ENCODE data around the gene ASXL3. TPM values are rescaled to one million over a fixed set of nuclear protein-coding genes. Genes with fewer than 3 reads are reported as not detected.

Gene ASXL3
- 0.18 and 0.29 TPM in 2 replicates for total RNA-seq (2014; rRNA removed; shearing (Covaris generic))

- DNase-seq (ENCODE audit: low read depth), result peak; percentile 34
These were observed at the start of gene ASXL3 for GRCh38 chr18:33577685-33578517. TSS of gene ASXL3 (plus strand) at chr18:33578219. CDS start at chr18:33578632, 413 bp downstream.

- DNase-seq (ENCODE audit: low read depth), result no peak
These were observed 45.0 kb upstream of the ASXL3 start for GRCh38 chr18:33532978-33533377.

GRCh38 chr18:33536904-33537303, 41.1 kb upstream of the ASXL3 start:
- no peak for DNase-seq (ENCODE audit: low read depth)

- no peak for DNase-seq (ENCODE audit: low read depth)
These were observed 39.5 kb upstream of the ASXL3 start for GRCh38 chr18:33538418-33539042.

GRCh38 chr18:33540392-33540791, 37.6 kb upstream of the ASXL3 start:
- DNase-seq (ENCODE audit: low read depth), result peak; percentile 2

- no peak for DNase-seq (ENCODE audit: low read depth)
These were observed 36.7 kb upstream of the ASXL3 start for GRCh38 chr18:33541316-33541715.

- DNase-seq (ENCODE audit: low read depth), result no peak
These were observed 21.2 kb upstream of the ASXL3 start for GRCh38 chr18:33556846-33557245.

GRCh38 chr18:33557706-33558105, 20.3 kb upstream of the ASXL3 start:
- no peak for DNase-seq (ENCODE audit: low read depth)

GRCh38 chr18:33558529-33558928, 19.5 kb upstream of the ASXL3 start:
- DNase-seq (ENCODE audit: low read depth), result no peak

- DNase-seq (ENCODE audit: low read depth), result no peak
These were observed 17.2 kb upstream of the ASXL3 start for GRCh38 chr18:33560686-33561370.

- DNase-seq (ENCODE audit: low read depth), result no peak
These were observed 15.3 kb upstream of the ASXL3 start for GRCh38 chr18:33562741-33563140.

GRCh38 chr18:33567705-33568104, 10.3 kb upstream of the ASXL3 start:
- no peak for DNase-seq (ENCODE audit: low read depth)

- no peak for DNase-seq (ENCODE audit: low read depth)
These were observed 5.8 kb upstream of the ASXL3 start for GRCh38 chr18:33571998-33572787.

- no peak for DNase-seq (ENCODE audit: low read depth)
These were observed 4.8 kb upstream of the ASXL3 start for GRCh38 chr18:33573193-33573592.

- no peak for DNase-seq (ENCODE audit: low read depth)
These were observed 2.6 kb upstream of the ASXL3 start for GRCh38 chr18:33575451-33575850.

- DNase-seq (ENCODE audit: low read depth), result no peak
These were observed 896 bp upstream of the ASXL3 start for GRCh38 chr18:33576999-33577646.

- DNase-seq (ENCODE audit: low read depth), result peak; percentile 16
These were observed 714 bp downstream of the ASXL3 start for GRCh38 chr18:33578518-33579348.

- DNase-seq (ENCODE audit: low read depth), result no peak
These were observed 1.6 kb downstream of the ASXL3 start for GRCh38 chr18:33579349-33580215.

GRCh38 chr18:33580546-33580945, 2.5 kb downstream of the ASXL3 start:
- DNase-seq (ENCODE audit: low read depth), result no peak

Data from Daoy (cell line).